HG03439 (cell line): Measurements from ENCODE around the gene CHMP4B.

Source experiments
- ATAC-seq: cut with Tn5 transposase; IDR thresholded peaks from one replicate; pipeline ENCODE4 v1.9.1; 2021; ENCODE audit warnings: mild to moderate bottlenecking, moderate library complexity; ENCODE audit not compliant: unreplicated experiment

The CHMP4B gene

GRCh38 chr20:33817411-33817810 lies 6.3 kb downstream of the CHMP4B start:
- no peak for ATAC-seq

DNA sequence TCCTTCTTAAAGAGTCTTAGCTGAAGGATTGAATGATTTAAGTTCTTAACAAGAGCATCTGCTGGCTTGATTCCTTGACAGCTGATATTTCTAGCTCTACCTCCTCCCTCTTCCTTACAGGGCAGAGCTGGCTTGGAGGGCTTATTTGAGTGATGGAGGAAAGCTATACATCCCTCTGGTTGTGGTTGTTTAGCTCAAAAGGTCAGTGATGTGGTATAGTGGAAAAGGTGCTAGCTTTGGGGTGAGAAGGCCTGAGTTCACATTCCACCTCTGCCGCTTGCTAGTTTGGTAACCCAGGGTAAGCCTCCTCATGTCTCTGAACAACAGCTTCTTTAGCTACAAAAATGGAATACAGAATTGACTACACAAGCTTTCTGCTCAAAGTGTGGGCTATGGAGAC lies 8.3 kb downstream of the CHMP4B start:
- ATAC-seq, result no peak

DNA sequence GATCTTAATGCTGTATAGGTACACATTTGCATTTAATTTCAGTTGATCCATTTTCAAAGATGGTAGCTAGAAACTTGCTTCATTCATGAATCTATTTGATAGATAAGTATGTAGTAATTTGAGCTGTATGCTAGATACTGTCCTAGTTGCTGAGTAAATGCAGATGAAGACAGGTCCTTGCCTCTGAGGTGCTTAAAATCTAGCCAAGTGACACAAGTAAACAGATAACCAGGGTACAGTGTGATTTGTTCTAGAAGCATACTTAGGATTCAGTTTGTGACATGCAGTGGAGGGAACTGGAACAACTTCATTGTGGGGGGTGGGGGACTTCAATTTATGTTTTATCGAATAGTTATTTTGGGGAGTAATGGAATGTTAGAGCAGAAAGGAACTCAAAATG lies 9.2 kb downstream of the CHMP4B start:
- no peak for ATAC-seq

- ATAC-seq, result no peak
These were observed 10.2 kb downstream of the CHMP4B start for GRCh38 chr20:33821270-33821836.

GRCh38 chr20:33822423-33822822 lies 11.3 kb downstream of the CHMP4B start:
- ATAC-seq, result no peak

DNA sequence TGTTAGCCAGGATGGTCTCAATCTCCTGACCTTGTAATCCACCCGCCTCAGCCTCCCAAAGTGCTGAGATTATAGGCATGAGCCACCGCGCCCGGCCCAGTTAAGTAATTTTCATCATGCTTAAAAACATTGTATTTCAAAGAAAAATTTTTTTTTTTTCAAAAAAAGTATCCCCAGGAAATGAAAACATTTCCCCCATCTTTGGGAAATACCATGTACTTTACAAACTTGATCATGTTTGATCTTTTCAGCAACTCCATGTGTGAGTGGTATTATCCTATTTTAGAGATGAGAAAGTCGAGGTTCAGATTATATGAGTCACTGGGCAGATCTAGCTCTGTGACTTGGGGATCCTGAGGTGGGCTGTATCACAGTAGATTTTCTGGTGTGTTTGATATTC lies 11.8 kb downstream of the CHMP4B start:
- no peak for ATAC-seq

- ATAC-seq, result no peak
These were observed 13.7 kb downstream of the CHMP4B start for GRCh38 chr20:33824852-33825251.

- no peak for ATAC-seq
These were observed 14.5 kb downstream of the CHMP4B start for GRCh38 chr20:33825340-33826269.

DNA sequence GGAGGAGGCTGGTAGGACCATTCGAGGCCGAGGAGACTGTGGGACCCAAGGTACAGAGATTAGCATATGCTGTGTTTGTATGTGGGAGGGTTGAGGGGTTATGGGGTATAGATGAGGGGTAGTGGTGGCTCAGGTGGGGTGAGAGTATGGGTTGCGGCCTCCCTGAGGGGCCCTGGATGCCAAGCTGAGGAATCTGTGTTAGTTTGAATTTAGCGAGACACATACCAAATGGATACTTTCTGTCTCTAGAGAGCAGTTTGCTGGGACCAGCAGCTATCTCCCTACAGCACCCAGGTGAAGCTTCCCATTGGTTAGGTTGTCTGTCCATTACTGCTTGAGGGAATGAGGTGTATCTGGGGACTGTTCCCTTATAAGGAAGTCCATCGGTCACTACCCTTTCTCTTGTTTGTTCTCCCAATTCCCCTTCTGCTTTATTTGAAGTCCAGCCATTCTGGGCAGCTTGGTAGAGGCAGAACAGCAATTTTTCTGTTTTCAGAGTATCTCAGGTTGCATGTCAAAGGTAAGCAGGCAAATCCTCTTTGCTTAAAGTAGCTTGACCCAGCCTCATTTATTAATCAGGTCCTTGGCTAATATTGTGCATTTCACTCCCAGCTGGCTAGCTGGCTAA lies 15.2 kb downstream of the CHMP4B start:
- ATAC-seq, result no peak

- no peak for ATAC-seq
These were observed 16.0 kb downstream of the CHMP4B start for GRCh38 chr20:33827109-33827508.

- ATAC-seq, result no peak
These were observed 16.6 kb downstream of the CHMP4B start for GRCh38 chr20:33827634-33828325.

DNA sequence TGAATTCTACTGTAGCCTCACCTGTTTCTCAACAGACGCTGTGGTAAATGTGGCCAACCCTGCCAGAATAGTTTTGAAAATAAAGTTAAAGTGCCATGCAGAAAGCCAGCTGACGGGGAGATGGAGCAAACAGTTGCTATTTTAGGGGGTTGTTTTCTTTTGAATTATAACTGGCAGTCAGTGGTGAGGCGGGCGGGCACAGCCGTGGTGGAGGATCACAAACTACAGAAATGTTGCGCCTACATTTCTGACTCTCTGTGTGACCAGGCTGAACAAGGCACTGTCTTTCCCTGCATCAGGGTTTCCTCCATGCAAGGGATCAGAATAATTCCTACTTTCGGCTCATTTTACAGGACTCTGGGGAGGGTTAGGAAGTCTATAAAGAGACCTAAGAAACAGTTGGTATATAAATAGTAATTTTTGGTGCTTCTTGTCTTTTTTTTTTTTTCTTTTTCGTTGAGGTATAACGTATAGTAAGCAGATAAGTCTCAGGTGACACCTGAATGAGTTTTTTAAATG lies 17.2 kb downstream of the CHMP4B start:
- no peak for ATAC-seq

GRCh38 chr20:33828967-33829560 lies 17.9 kb downstream of the CHMP4B start:
- no peak for ATAC-seq

- ATAC-seq, result no peak
These were observed 18.5 kb downstream of the CHMP4B start for GRCh38 chr20:33829636-33830035.

DNA sequence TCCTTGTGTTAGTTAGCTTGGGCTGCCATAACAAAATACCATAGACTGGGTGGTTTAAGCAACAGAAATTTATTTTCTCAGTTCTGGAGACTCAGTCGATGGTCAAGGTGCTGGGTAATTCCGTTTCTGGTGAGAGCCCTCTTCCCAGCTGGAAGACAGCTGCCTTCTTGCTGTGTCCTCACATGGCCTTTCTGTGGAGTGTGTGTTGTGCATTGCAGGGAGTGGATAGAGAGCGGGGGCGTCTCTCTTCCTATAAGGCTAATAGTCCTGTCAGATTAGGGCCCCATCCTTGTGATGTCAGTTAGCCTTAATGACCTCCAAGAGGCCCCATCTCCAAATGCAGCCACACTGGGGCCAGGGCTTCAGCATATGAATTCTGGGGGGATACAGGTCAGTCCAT lies 19.2 kb downstream of the CHMP4B start:
- no peak for ATAC-seq

DNA sequence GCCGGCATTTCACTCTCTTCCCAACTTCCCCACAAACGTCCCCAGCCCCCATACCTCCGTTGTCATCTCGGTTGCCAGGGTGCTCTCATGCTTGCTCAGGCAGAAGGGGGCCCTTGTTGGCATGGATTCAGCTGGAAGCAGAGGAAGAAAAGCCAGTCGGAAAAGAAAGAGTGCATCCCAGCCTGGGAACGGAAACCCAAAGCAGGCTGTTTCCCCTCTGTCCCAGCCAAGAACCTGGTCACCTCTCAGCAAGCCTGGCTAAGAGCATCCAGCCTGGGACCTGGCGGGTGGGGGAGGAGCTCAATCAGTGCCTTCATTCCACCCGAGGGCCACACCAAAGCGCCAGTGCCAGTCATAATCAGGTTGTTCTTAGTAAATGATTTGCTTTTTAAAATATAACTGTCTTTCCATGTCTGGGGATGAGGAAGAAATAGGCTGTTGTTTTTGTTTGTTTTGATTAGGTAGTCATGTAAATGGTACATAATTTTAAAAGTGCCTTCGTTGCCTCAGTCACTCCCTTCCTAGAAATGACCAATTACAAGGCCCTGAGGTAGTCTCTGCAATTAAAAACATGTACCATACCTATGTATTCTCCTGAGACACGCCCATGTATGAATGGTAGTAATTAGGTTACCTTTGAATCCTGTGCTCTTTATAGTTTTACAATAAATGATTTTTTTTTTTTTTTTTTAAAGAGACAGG lies 21.1 kb downstream of the CHMP4B start:
- no peak for ATAC-seq

DNA sequence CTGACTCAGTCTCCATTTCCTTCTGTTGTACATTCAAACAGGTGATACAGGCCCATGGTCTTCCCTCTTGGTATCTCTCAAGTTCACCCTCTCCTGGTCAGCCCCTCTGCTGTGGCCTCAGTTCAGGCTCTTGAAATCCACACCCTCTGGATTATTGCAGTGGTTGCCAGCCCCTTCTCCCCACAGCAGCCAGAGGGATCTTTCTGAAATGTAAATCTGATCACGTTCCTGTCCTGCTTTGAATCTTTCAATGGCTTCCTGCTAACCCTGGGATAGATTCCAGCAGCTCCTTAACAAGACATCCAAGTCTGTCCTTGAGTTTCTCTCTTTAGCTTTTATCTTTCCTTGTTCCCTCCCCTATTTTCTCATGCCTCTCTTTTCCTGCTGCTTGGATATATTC lies 22.2 kb downstream of the CHMP4B start:
- no peak for ATAC-seq

- no peak for ATAC-seq
These were observed 24.5 kb downstream of the CHMP4B start for GRCh38 chr20:33835615-33836172.

DNA sequence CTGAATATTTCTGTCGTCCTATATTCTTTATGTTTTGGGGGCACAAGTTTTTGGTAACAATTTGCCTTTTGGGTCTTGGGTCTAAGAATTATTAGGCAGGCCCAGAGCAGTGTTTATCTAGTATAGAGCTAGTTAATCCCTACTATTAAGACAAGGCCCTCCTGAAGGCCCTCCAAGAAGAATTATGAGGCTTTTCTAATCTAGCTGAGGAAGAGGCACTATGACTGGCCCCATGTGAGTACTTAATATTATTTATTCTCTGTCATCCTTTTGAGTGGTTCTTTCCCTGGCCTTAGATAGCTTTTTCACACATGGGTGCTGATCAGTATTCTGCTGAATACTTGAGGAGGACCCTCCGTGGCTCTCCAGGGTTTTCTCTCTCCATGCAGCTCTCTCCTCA lies 25.1 kb downstream of the CHMP4B start:
- ATAC-seq, result no peak
